H9 (cell line): Measurements from ENCODE around the gene RBBP9. TPM values are rescaled to one million over a fixed set of nuclear protein-coding genes. Genes with fewer than 3 reads are reported as not detected.

Source experiments
- DNase-seq: peaks from one replicate; pipeline ENCODE4 v3.0.0-alpha.2; 2017
- H2AFZ ChIP-seq: one replicate; pipeline ENCODE4 v1.6.1; 2013; ENCODE audit warnings: mild to moderate bottlenecking, low read length, control low read depth, moderate library complexity
- H2AK5ac ChIP-seq: 2 replicates; pipeline ENCODE4 v1.6.1; 2013; ENCODE audit warnings: low read length, control low read depth, mixed read lengths; ENCODE audit not compliant: insufficient read length
- H2BK120ac ChIP-seq: one replicate; pipeline ENCODE4 v1.6.1; 2013; ENCODE audit warnings: low read depth, mild to moderate bottlenecking, low read length, control low read depth, inconsistent platforms; ENCODE audit not compliant: poor library complexity, severe bottlenecking
- H2BK12ac ChIP-seq: 2 replicates; pipeline ENCODE4 v1.6.1; 2013; ENCODE audit warnings: low read length, control low read depth, mixed read lengths, low read depth; ENCODE audit not compliant: insufficient read length
- H2BK15ac ChIP-seq: 2 replicates; pipeline ENCODE4 v1.6.1; 2013; ENCODE audit warnings: low read depth, low read length, control low read depth
- H2BK20ac ChIP-seq: one replicate; pipeline ENCODE4 v1.6.1; 2013; ENCODE audit warnings: low read depth, mild to moderate bottlenecking, low read length, control low read depth, inconsistent platforms; ENCODE audit not compliant: poor library complexity, severe bottlenecking
- H2BK5ac ChIP-seq: 2 replicates; pipeline ENCODE4 v1.6.1; 2013; ENCODE audit warnings: low read length, control low read depth, mixed read lengths; ENCODE audit not compliant: insufficient read length
- H3K14ac ChIP-seq: 2 replicates; pipeline ENCODE4 v1.6.1; 2013; ENCODE audit warnings: low read length, control low read depth; ENCODE audit not compliant: insufficient read depth
- H3K18ac ChIP-seq: 2 replicates; pipeline ENCODE4 v1.6.1; 2013; ENCODE audit warnings: low read depth, mild to moderate bottlenecking, mixed read lengths, low read length, control low read depth; ENCODE audit not compliant: insufficient read length
- H3K23ac ChIP-seq: 2 replicates; pipeline ENCODE4 v1.6.1; 2013; ENCODE audit warnings: low read length, control low read depth, mixed read lengths, low read depth; ENCODE audit not compliant: insufficient read length
- H3K23me2 ChIP-seq: 2 replicates; pipeline ENCODE4 v1.6.1; 2013; ENCODE audit warnings: low read depth, mild to moderate bottlenecking, mixed read lengths, low read length, control low read depth; ENCODE audit not compliant: insufficient read length, poor library complexity, severe bottlenecking
- H3K27ac ChIP-seq: 2 replicates; pipeline ENCODE4 v1.5.1; 2013; ENCODE audit warnings: low read length, control low read depth, mixed read lengths, low read depth; ENCODE audit not compliant: insufficient read length
- H3K27me3 ChIP-seq: 2 replicates; pipeline ENCODE4 v1.6.1; 2013; ENCODE audit warnings: low read length, control low read depth, inconsistent platforms; ENCODE audit not compliant: insufficient read depth
- H3K4ac ChIP-seq: 2 replicates; pipeline ENCODE4 v1.6.1; 2013; ENCODE audit warnings: low read depth, mild to moderate bottlenecking, control low read depth, inconsistent platforms, low read length, moderate library complexity
- H3K4me1 ChIP-seq: 2 replicates; pipeline ENCODE4 v1.6.1; 2013; ENCODE audit warnings: low read length, control low read depth, inconsistent platforms; ENCODE audit not compliant: insufficient read depth
- H3K4me2 ChIP-seq: 2 replicates; pipeline ENCODE4 v1.6.1; 2013; ENCODE audit warnings: low read length, control low read depth, mixed read lengths; ENCODE audit not compliant: insufficient read length, insufficient read depth
- H3K56ac ChIP-seq: 2 replicates; pipeline ENCODE4 v1.6.1; 2013; ENCODE audit warnings: low read depth, mild to moderate bottlenecking, mixed read lengths, low read length, control low read depth; ENCODE audit not compliant: insufficient read length
- H3K79me1 ChIP-seq: 2 replicates; pipeline ENCODE4 v1.6.1; 2013; ENCODE audit warnings: low read depth, mild to moderate bottlenecking, moderate library complexity, low read length, control low read depth, inconsistent platforms; ENCODE audit not compliant: insufficient read depth, poor library complexity, severe bottlenecking
- H3K79me2 ChIP-seq: 2 replicates; pipeline ENCODE4 v1.6.1; 2013; ENCODE audit warnings: low read length, control low read depth, inconsistent platforms; ENCODE audit not compliant: insufficient read depth
- H3K9ac ChIP-seq: 2 replicates; pipeline ENCODE4 v1.6.1; 2013; ENCODE audit warnings: low read length, control low read depth, mixed read lengths; ENCODE audit not compliant: insufficient read length; ENCODE audit errors: extremely low read depth
- H3K9me3 ChIP-seq: one replicate; pipeline ENCODE4 v1.6.1; 2013; ENCODE audit warnings: low read depth, low read length, inconsistent platforms; ENCODE audit not compliant: control insufficient read depth
- H3T11ph ChIP-seq: one replicate; pipeline ENCODE4 v1.6.1; 2013; ENCODE audit warnings: mild to moderate bottlenecking, low read length, control low read depth, inconsistent platforms
- H4K20me1 ChIP-seq: one replicate; pipeline ENCODE4 v1.6.1; 2013; ENCODE audit not compliant: control insufficient read depth, insufficient read length, insufficient read depth
- H4K5ac ChIP-seq: 2 replicates; pipeline ENCODE4 v1.6.1; 2013; ENCODE audit warnings: low read depth, mild to moderate bottlenecking, mixed read lengths, low read length, control low read depth; ENCODE audit not compliant: insufficient read length
- H4K8ac ChIP-seq: replicated peaks from 2 replicates; pipeline ENCODE4 v1.6.1; 2013; ENCODE audit warnings: low read length, control low read depth, mixed read lengths, low read depth; ENCODE audit not compliant: insufficient read length
- H4K91ac ChIP-seq: 2 replicates; pipeline ENCODE4 v1.6.1; 2013; ENCODE audit warnings: low read depth, mild to moderate bottlenecking, moderate library complexity, mixed read lengths, low read length, control low read depth; ENCODE audit not compliant: insufficient read length
- H3K27ac Mint-ChIP-seq, 3 experiments: 2 replicates in 2 of 3; 3 replicates in 1 of 3; pipeline ENCODE4 v1.8.0; 2020 to 2021; ENCODE audit warnings: mixed read lengths in 3 of 3, mild to moderate bottlenecking in 1 of 3, moderate library complexity in 1 of 3
- H3K27me3 Mint-ChIP-seq: 2 replicates; pipeline ENCODE4 v1.8.0; 2021; ENCODE audit warnings: low read depth, mild to moderate bottlenecking, moderate library complexity, mixed read lengths
- H3K36me3 Mint-ChIP-seq, 3 experiments: 2 replicates in 2 of 3; 3 replicates in 1 of 3; pipeline ENCODE4 v1.8.0; 2020 to 2021; ENCODE audit warnings: low read depth in 3 of 3, mixed read lengths in 3 of 3; ENCODE audit not compliant: insufficient read depth in 1 of 3
- H3K4me1 Mint-ChIP-seq, 2 experiments: 2 replicates each; pipeline ENCODE4 v1.8.0; 2020; ENCODE audit warnings: mixed read lengths in 2 of 2
- H3K4me3 Mint-ChIP-seq, 2 experiments: 2 replicates in 1 of 2; 3 replicates in 1 of 2; pipeline ENCODE4 v1.8.0; 2020 to 2021; ENCODE audit warnings: mild to moderate bottlenecking in 2 of 2, mixed read lengths in 2 of 2, moderate library complexity in 1 of 2
- H3K9me3 Mint-ChIP-seq, 2 experiments: 2 replicates in 1 of 2; 3 replicates in 1 of 2; pipeline ENCODE4 v1.8.0; 2020; ENCODE audit warnings: mild to moderate bottlenecking in 2 of 2, mixed read lengths in 2 of 2, moderate library complexity in 1 of 2
- WGBS: extraction: QIAGEN DNeasy Blood & Tissue Kit; methylation state at CpG from one replicate; pipeline ENCODE4 v1.1.7; 2013; ENCODE audit warnings: missing lambda C conversion rate, low lambda C conversion rate, mixed read lengths; ENCODE audit not compliant: insufficient read length; ENCODE audit errors: extremely low coverage; 5-methylcytosine and 5-hydroxymethylcytosine counted together
- total RNA-seq: library from RNA; stranded (reverse); gene quantifications from 2 replicates; pipeline ENCODE4 v1.2.1, GENCODE V29; 2021
- TF ChIP-seq, protein P1 (sequence below): fragments of 200-600 bp; sonication (generic); conservative IDR thresholded peaks from 3 replicates; pipeline ENCODE4 v1.8.0; 2021; ENCODE audit warnings: antibody characterized with exemption, mild to moderate bottlenecking

The RBBP9 gene
- total RNA-seq, 1 experiment from 2014 or later: 12.0 TPM

DNA sequence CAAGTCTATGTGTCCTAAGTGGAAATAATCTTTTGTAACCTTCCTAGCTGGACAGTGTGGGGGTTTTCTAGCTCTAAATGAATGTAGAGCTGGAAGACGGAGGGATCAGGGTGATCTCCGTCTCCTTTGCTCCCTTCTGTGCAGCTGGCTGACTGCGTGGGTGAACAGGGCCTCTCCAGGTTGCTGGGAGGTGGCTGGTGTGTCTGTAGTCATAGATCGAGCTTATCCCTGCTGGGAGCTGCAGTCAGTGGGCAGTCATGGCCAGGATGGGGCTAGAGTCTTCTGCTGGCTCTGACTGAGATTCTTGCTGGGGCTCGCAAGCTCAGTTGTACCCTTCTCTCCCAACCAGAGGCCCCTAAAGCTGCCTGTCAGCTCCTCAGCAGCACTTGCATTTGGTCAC is 17.1 kb upstream of the RBBP9 start:
- no peak overlapping the region for H2BK12ac ChIP-seq
- H3K4me1 Mint-ChIP-seq: peaks cover under 1 to 1% of the 10 kb centered on the region in 2 experiments; a peak in 2 of 4 replicates
- no peak overlapping the region for H4K8ac ChIP-seq
- no peak overlapping the region for H2BK120ac ChIP-seq
- no peak overlapping the region; the same call in 1 of the 2 replicates for H2BK15ac ChIP-seq
- H3K4me1 ChIP-seq: no peaks in the 10 kb centered on the region
- no peak overlapping the region for H3K23ac ChIP-seq
- no peaks in the 10 kb centered on the region for H3K27me3 Mint-ChIP-seq
- H4K5ac ChIP-seq: no peak overlapping the region
- DNase-seq: no peak
- no peak overlapping the region for H3K4me3 Mint-ChIP-seq
- TF ChIP-seq, protein P1, sequence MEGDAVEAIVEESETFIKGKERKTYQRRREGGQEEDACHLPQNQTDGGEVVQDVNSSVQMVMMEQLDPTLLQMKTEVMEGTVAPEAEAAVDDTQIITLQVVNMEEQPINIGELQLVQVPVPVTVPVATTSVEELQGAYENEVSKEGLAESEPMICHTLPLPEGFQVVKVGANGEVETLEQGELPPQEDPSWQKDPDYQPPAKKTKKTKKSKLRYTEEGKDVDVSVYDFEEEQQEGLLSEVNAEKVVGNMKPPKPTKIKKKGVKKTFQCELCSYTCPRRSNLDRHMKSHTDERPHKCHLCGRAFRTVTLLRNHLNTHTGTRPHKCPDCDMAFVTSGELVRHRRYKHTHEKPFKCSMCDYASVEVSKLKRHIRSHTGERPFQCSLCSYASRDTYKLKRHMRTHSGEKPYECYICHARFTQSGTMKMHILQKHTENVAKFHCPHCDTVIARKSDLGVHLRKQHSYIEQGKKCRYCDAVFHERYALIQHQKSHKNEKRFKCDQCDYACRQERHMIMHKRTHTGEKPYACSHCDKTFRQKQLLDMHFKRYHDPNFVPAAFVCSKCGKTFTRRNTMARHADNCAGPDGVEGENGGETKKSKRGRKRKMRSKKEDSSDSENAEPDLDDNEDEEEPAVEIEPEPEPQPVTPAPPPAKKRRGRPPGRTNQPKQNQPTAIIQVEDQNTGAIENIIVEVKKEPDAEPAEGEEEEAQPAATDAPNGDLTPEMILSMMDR: no peak
- H4K91ac ChIP-seq: no peak overlapping the region
- no peak overlapping the region for H2AFZ ChIP-seq
- H2BK5ac ChIP-seq: no peak overlapping the region
- H3K9ac ChIP-seq: no peak overlapping the region
- H3K27ac ChIP-seq: no peak overlapping the region
- H3K18ac ChIP-seq: no peak overlapping the region
- no peaks in the 10 kb centered on the region for H3K27me3 ChIP-seq
- H3K14ac ChIP-seq: no peak overlapping the region
- 0 out of 7 replicates have a peak overlapping the region, but pooled peaks of 1 of the 3 experiments have one; percentile 44 for H3K27ac Mint-ChIP-seq
- no CpG with 5 or more reads among the region's 5 CpGs for WGBS
- H3K9me3 ChIP-seq: no peaks in the 10 kb centered on the region
- H2AK5ac ChIP-seq: no peak overlapping the region
- H3T11ph ChIP-seq: no peak overlapping the region
- H3K36me3 Mint-ChIP-seq: peaks cover 18 to 50% (median 48%) of the 10 kb centered on the region in 3 experiments; a peak in 5 of 7 replicates
- H3K9me3 Mint-ChIP-seq: no peaks in the 10 kb centered on the region
- no peaks in the 10 kb centered on the region for H3K23me2 ChIP-seq
- H3K79me1 ChIP-seq: no peaks in the 10 kb centered on the region
- no peak overlapping the region for H3K4ac ChIP-seq
- no peak overlapping the region for H3K4me2 ChIP-seq
- no peak overlapping the region for H2BK20ac ChIP-seq
- no peaks in the 10 kb centered on the region for H4K20me1 ChIP-seq
- H3K79me2 ChIP-seq: no peaks in the 10 kb centered on the region; the same call in 1 of the 2 replicates
- H3K56ac ChIP-seq: no peak overlapping the region
